Peyer's patch (tissue), 4 donors: ENCODE data around the gene MRPS35. TPM values are rescaled to one million over a fixed set of nuclear protein-coding genes. Genes with fewer than 3 reads are reported as not detected.
A peak's percentile ranks its signal among the peaks of the same experiment; 100 is the strongest.

Experiments used
- DNase-seq, 3 donors: peaks; one replicate each; pipeline ENCODE4 v3.0.0-alpha.2; 2017 to 2019
- H3K27ac ChIP-seq, 4 donors: fragments of 200-600 bp; sonication (generic); one replicate each; pipeline ENCODE4 v1.5.1; 2016 to 2019
- H3K27me3 ChIP-seq, 2 donors: fragments of 200-600 bp; sonication (generic); one replicate each; pipeline ENCODE4 v1.5.1; 2019
- H3K36me3 ChIP-seq, 3 donors: fragments of 200-600 bp; sonication (generic); one replicate each; pipeline ENCODE4 v1.5.1; 2016 to 2019
- H3K4me1 ChIP-seq, 4 donors: fragments of 200-600 bp; sonication (generic); one replicate each; pipeline ENCODE4 v1.5.1; 2016 to 2019
- H3K4me3 ChIP-seq, 4 donors: fragments of 200-600 bp; sonication (generic); 1 replicate in 3 of 4; 2 replicates in 1 of 4; pipeline ENCODE4 v1.5.1; 2016 to 2019; ENCODE audit warnings: mild to moderate bottlenecking in 1 of 4
- H3K9me3 ChIP-seq, 4 donors: fragments of 200-600 bp; sonication (generic); one replicate each; pipeline ENCODE4 v1.5.1; 2016 to 2019; ENCODE audit warnings: mild to moderate bottlenecking in 1 of 4
- POLR2A ChIP-seq, 2 donors: fragments of 450-650 bp; IDR thresholded peaks; one replicate each; pipeline ENCODE4 v1.5.1; 2017; ENCODE audit warnings: antibody characterized with exemption in 2 of 2, mild to moderate bottlenecking in 2 of 2, moderate library complexity in 2 of 2
- total RNA-seq, 4 donors: library from RNA; depleted of rRNA; stranded (reverse); fragments of >200 nt; gene quantifications; one replicate each; pipeline ENCODE4 v1.1.0, GENCODE V29; 2016
- TF ChIP-seq, protein P1 (sequence below), 6 experiments: fragments of 450-650 bp in 4 of 6; fragments of 200-600 bp in 2 of 6; sonication (generic) in 1 of 6; IDR thresholded peaks; one replicate each; pipeline ENCODE4 v1.5.1; 2017 to 2019; ENCODE audit warnings: antibody characterized with exemption in 6 of 6, mild to moderate bottlenecking in 3 of 6, moderate library complexity in 1 of 6

The MRPS35 gene
- total RNA-seq, 4 donors from 2014 or later, result 39.8 to 55.3 (median 50.4) TPM

DNA sequence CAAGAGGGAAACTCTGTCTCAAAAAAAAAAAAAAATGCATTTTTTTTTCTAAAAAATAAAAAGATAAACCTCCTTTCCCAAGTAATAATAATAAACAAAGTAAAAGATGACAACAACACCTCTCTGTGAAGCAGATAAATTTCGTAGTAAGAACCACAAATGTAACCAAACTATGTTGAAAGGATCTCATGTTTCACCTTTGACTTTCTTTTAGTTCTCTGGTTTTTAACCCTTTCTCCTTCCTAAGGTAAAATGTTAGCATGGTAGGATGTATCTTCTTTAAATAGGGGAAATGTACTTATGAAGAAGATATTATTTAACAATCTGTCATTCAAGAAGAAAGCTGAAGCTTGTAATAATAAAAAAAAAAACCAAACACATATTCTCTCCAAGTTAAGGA lies 67.6 kb downstream of the MRPS35 start:
- no peak overlapping the region for H3K4me3 ChIP-seq
- no peak for DNase-seq
- no peaks in the 10 kb centered on the region for H3K36me3 ChIP-seq
- H3K9me3 ChIP-seq, result no peaks in the 10 kb centered on the region
- TF ChIP-seq POLR2A (IDR thresholded peaks at IDR 0.05), result no peak
- TF ChIP-seq, protein P1, sequence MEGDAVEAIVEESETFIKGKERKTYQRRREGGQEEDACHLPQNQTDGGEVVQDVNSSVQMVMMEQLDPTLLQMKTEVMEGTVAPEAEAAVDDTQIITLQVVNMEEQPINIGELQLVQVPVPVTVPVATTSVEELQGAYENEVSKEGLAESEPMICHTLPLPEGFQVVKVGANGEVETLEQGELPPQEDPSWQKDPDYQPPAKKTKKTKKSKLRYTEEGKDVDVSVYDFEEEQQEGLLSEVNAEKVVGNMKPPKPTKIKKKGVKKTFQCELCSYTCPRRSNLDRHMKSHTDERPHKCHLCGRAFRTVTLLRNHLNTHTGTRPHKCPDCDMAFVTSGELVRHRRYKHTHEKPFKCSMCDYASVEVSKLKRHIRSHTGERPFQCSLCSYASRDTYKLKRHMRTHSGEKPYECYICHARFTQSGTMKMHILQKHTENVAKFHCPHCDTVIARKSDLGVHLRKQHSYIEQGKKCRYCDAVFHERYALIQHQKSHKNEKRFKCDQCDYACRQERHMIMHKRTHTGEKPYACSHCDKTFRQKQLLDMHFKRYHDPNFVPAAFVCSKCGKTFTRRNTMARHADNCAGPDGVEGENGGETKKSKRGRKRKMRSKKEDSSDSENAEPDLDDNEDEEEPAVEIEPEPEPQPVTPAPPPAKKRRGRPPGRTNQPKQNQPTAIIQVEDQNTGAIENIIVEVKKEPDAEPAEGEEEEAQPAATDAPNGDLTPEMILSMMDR (IDR thresholded peaks at IDR 0.05), result no peak
- H3K4me1 ChIP-seq, result peaks cover 0 to 17% (median 0%) of the 10 kb centered on the region in 4 donors
- no peaks in the 10 kb centered on the region for H3K27me3 ChIP-seq
- no peak overlapping the region for H3K27ac ChIP-seq

GRCh38 chr12:27779416-27779919 lies 68.8 kb downstream of the MRPS35 start:
- no peak for TF ChIP-seq POLR2A (IDR thresholded peaks at IDR 0.05)
- TF ChIP-seq, protein P1 (IDR thresholded peaks at IDR 0.05), result no peak
- H3K27ac ChIP-seq, result peak overlapping the region; percentile 78 to 98 (median 84)
- H3K27me3 ChIP-seq, result no peaks in the 10 kb centered on the region
- DNase-seq, result peak in 2 of 3 donors; percentile 25 to 49
- no peaks in the 10 kb centered on the region for H3K36me3 ChIP-seq
- H3K4me1 ChIP-seq, result peaks cover 0 to 18% (median 0%) of the 10 kb centered on the region in 4 donors
- H3K4me3 ChIP-seq, result peak overlapping the region; percentile 63 to 89 (median 72)
- no peaks in the 10 kb centered on the region for H3K9me3 ChIP-seq

- peak; percentile 60 to 83 (median 83) for DNase-seq
- peak within 1 kb of the TSS; percentile 63 to 89 (median 72) for H3K4me3 ChIP-seq
- no peaks in the 10 kb centered on the region for H3K27me3 ChIP-seq
- H3K27ac ChIP-seq, result peak within 1 kb of the TSS; percentile 78 to 98 (median 84)
- TF ChIP-seq, protein P1 (IDR thresholded peaks at IDR 0.05), result peak in 1 of 6 experiments; percentile 30
- peak in 1 of 2 donors; percentile 37 for TF ChIP-seq POLR2A (IDR thresholded peaks at IDR 0.05)
- no peaks in the 10 kb centered on the region for H3K9me3 ChIP-seq
- peaks cover 0 to 18% (median 0%) of the 10 kb centered on the region in 4 donors for H3K4me1 ChIP-seq
- H3K36me3 ChIP-seq, result no peaks in the 10 kb centered on the region
These were observed 69.4 kb downstream of the MRPS35 start, which contains the start of the genes KLHL42 and MANSC4 for GRCh38 chr12:27779920-27780611. KLHL42 (plus strand) TSS chr12:27780233; CDS start chr12:27780331, 98 bp downstream. MANSC4 (minus strand) TSS chr12:27780236; CDS start chr12:27771276, 8,960 bp downstream.

DNA sequence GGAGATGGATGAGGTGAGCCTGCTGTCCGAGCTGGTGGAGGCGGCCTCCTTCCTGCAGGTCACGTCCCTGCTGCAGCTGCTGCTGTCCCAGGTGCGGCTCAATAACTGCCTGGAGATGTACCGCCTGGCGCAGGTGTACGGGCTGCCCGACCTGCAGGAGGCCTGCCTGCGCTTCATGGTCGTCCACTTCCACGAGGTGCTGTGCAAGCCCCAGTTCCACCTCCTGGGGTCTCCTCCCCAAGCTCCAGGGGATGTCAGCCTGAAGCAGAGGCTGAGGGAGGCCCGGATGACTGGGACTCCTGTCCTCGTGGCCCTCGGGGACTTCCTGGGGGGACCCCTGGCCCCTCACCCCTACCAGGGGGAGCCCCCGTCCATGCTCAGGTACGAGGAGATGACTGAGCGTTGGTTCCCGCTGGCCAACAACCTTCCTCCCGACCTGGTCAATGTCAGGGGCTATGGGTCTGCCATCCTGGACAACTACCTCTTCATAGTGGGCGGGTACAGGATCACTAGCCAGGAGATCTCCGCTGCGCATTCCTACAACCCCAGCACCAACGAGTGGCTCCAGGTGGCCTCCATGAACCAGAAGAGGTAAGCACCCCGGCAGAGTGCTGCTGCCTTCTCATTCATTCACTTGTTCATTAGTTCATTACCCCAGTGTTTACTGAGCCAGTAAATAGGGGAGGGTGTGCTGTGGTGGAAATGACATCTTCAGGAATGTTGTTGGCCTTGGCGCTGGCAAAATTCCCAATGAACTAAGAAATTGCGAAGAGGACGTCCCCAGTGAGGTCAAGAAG lies 70.2 kb downstream of the MRPS35 start:
- DNase-seq, result peak in 2 of 3 donors; percentile 38 to 67
- no peaks in the 10 kb centered on the region for H3K36me3 ChIP-seq
- TF ChIP-seq, protein P1 (IDR thresholded peaks at IDR 0.05), result no peak

DNA sequence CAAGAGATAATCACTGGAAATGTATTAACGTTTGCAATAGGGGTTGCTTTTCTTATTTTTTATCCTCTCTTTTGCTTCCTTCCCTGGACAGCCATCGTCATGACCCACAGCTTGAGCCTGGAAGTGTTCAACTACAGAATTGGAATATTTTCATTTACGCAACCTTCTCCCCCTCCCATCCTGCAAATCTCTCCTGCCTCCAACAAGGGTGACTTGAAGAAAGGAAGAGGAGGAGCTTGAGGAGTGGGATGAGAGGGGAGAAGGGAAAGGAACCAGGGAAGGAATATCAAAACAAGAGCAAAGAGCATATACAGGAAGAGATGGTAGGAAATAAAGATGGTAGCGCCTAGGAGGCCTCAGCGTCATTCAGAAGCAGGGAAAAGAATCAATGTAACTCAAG lies 71.0 kb downstream of the MRPS35 start:
- DNase-seq, result no peak
- Histone ChIP-seq H3K9me3 (no peaks in the 10 kb centered on the region), H3K27ac (peak overlapping the region in 1 of 4 donors; percentile 88), H3K4me3 (peak overlapping the region in 2 of 4 donors; percentile 66 to 89), H3K36me3 (no peaks in the 10 kb centered on the region), H3K27me3 (no peaks in the 10 kb centered on the region), H3K4me1 (peaks cover 0 to 18% (median 0%) of the 10 kb centered on the region in 4 donors)
- TF ChIP-seq POLR2A (IDR thresholded peaks at IDR 0.05), result no peak
- TF ChIP-seq, protein P1 (IDR thresholded peaks at IDR 0.05), result no peak

More for the DNA sequence above, 70.2 kb downstream of the MRPS35 start:
- Histone ChIP-seq H3K27ac (peak overlapping the region; percentile 78 to 98 (median 84)), H3K4me1 (peaks cover 0 to 18% (median 0%) of the 10 kb centered on the region in 4 donors), H3K4me3 (peak overlapping the region; percentile 63 to 89 (median 72)), H3K9me3 (no peaks in the 10 kb centered on the region), H3K27me3 (no peaks in the 10 kb centered on the region)
